ENCODE data around the gene ENTPD1. TPM values are rescaled to one million over a fixed set of nuclear protein-coding genes. Genes with fewer than 3 reads are reported as not detected.
"Not testable (repeated sequence)": the region's sequence is repeated elsewhere in the genome, so short reads cannot be mapped to it uniquely, and the experiment has no call there.

ENTPD1 gene
- total RNA-seq, 2 donors from 2014 or later: 62.5 to 92.9 TPM

- no peak for DNase-seq (ENCODE audit: low spot score)
- intact Hi-C loops (cut with DNase I): no loop called here
These were observed 1.1 kb downstream of the ENTPD1 start for GRCh38 chr10:95756809-95757684.

DNA sequence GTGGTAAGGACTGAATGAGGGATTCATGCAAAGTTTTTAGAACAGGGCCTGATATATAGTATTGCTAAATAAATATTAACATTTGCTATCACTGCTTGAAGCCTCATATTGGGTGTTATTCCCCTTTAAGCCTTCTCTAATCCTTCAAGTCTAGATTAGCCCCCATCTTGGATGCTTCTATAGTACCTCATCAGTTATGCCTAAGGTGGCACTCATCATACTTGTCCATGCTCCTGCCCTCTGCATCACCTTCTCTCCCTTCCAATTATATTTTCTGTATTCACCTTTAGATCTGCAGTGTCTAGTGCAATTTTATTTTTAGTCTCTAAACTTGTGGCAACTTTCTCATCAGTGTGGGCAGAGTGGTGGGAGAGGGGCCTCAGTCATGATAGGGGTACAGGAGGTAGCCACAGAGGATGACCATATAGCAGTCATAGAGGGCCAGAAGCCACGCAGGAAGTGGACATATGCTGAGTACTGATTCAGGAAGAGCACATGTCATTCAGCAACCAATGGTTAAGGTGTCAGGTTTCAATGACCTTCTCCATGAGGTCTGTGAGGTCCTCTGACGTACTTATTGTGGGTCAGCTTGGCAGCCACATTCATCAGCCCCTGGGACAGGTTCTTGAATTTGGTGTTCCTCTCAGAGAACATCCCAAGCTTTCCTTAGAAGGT lies 2.5 kb downstream of the ENTPD1 start:
- no peak for DNase-seq (ENCODE audit: low spot score)
- intact Hi-C loops (cut with DNase I): no loop called here

DNA sequence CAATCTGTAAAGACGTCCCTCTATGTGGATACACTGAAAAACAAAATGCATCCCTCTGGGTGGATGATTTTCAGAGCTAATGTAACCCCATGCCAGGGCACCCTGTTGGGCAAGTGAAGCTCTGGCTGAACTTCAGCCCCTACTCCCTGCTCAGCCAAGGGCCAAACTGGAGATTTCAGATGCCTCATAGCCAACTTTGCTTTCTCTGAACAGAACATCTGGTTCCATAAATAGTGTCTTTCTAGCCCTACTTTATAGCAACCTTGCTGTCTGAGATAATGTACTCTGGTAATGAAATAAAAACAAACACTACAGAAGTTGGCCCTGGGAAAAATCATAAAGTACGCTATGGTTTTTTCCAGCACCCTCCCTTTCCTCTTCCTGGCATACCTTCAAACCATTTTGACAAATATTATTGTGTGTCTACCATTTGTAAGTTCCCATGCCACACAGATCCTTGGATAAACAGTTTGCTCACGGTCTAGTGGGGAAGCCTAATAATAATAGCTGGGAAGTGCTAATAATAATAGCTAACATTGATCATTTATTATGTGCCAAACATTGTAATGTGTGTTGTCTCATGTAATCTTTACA lies 3.4 kb downstream of the ENTPD1 start:
- intact Hi-C loops (cut with DNase I): no loop called here

DNA sequence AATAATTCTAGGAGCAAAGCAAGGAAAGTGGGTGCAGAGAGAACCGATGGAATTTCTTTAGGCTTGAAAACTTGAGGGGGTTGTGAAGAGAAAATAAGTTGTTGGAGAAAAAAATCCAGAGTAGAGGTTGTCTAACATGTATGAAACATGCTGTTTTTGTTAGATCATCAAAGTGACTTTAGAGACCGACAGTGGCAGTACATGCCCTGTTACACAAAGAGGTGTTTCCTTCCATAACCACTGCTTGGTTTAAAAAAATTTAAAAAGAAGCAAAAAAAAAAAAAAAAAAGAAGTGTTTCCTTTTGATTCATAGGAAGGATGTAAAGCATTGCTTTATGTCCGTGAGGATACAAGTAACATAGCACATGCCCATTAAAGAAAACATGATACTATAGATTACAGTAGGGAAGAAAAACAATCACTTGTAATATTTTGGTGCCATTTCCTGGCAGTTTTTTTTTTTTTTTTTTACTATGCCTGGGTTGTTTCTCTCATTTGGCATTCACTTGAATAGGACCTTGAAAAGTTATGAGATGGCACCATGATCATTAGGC lies 6.1 kb downstream of the ENTPD1 start:
- no peak for DNase-seq (ENCODE audit: low spot score)
- intact Hi-C loops (cut with DNase I): no loop called here

More for the DNA sequence above, 3.4 kb downstream of the ENTPD1 start:
- no peak for DNase-seq (ENCODE audit: low spot score)

GRCh38 chr10:95767884-95768556 lies 12.1 kb downstream of the ENTPD1 start:
- intact Hi-C loops (cut with DNase I): no loop called here
- DNase-seq (ENCODE audit: low spot score): no peak

DNA sequence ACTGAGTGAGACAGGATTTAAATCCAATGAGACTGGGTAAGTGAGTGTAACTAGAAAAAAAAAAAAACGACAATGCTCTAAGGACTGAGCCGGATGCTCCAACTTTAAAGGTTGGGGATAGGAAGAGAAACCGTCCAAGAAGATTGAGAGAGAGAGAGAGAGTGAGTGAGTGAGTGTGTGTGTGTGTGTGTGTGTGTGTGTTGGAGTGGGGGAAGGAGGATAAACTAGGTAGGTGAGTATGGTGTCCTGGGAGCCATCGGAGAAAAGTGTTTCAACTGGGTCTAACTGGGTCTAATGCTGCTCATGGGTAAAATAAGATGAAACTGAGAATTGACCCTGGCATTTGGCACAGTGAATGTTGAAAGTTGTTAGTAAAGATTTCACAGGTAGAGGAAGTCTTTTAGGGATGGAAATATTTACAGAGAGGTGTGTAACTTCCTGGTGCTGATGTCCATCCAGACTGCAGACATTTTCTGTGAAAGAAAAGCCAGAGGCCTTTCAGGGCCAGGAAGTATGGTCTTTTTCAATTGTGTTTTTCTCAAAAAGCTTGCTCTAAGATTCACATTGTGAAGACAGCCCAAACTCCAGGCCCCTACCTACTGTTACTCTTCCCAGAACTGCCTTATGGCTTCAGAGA lies 14.2 kb downstream of the ENTPD1 start:
- intact Hi-C loops (cut with DNase I): no loop called here
- no peak for DNase-seq (ENCODE audit: low spot score)

GRCh38 chr10:95773454-95773853 lies 17.5 kb downstream of the ENTPD1 start:
- DNase-seq (ENCODE audit: low spot score); intact Hi-C loops (cut with DNase I): not testable (repeated sequence)

- intact Hi-C loops (cut with DNase I); DNase-seq (ENCODE audit: low spot score): not testable (repeated sequence)
These were observed 21.7 kb downstream of the ENTPD1 start for GRCh38 chr10:95777638-95778037.

GRCh38 chr10:95782318-95782717 lies 26.4 kb downstream of the ENTPD1 start:
- intact Hi-C loops (cut with DNase I): no loop called here
- DNase-seq (ENCODE audit: low spot score): no peak

- intact Hi-C loops (cut with DNase I): no loop called here
- no peak for DNase-seq (ENCODE audit: low spot score)
These were observed 27.8 kb downstream of the ENTPD1 start for GRCh38 chr10:95783741-95784140.

- DNase-seq (ENCODE audit: low spot score): no peak
- intact Hi-C loops (cut with DNase I): no loop called here
These were observed 28.4 kb downstream of the ENTPD1 start for GRCh38 chr10:95784279-95784913.

DNA sequence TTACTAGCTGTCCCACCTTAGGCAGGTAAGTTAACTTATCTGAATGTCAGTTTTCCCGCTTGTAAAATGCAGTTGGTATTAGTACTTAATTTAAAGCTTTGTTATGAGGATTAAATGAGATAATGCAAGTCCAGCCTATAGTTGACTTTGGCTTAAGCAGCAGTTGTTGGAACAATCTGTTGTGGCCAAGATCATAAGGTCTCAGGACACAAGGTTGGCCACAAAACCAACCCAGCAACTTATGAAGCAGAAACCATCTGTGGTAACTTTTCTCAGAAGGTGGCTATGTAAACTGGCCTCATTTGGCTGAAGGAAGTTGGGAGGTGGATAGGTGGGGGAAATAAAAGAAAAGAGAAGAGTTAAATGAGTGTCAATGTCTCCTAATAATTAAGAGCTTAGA lies 29.4 kb downstream of the ENTPD1 start:
- intact Hi-C loops (cut with DNase I): no loop called here
- no peak for DNase-seq (ENCODE audit: low spot score)

DNA sequence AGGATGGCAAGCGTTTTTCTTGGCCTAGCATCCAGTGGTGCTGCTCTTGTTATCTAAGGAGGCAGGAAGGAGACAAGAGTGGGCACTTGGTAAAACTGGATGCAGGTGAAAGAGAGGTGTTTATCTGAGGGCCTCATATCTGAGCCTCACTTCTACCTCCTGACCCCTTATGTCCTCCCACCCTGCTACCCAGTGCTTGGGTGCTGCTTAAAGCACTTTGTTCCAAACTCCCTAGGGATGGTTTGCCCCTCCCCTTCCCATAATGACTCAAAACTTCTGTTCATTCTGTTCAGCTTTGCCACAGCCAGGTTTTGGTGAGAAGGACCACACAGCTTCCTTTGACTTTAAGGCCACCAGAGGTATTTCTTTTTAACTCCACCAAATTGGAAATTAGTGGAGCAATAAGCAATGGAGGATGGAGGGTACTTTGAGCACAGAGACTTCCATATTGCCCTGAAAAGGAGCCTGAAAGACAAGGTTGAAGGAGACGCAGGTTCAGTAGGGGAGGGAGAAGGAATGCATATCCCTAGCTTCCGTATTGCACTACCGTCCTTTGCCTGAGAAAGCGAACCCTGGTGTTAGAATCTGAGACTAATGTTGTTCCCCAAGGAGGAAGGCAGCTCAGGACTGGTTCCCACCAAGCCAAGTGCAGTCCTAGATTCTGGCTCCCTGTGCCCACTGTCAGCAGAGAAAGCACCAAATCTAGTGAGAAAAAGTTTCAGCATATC lies 30.1 kb downstream of the ENTPD1 start:
- intact Hi-C loops (cut with DNase I): no loop called here

DNA sequence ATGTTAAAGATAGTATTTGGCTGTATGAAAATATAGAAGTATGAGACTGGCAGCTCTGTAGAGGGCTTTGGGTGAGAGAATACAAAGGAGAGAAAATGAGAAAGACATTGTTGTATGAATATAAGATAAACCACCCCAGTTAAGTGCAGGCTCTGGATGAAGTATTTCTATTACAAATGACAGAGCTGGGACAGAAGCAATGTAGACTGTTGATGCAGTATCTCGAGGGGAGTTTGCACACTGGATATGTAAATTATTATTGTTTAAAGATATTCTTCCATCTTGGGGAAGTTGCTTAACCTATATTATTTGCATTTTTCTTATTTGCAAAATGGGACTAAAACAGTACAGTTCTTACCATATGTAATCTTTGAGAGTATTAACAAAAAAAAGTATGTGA lies 31.5 kb downstream of the ENTPD1 start:
- intact Hi-C loops (cut with DNase I): no loop called here

More for the DNA sequence above, 30.1 kb downstream of the ENTPD1 start:
- no peak for DNase-seq (ENCODE audit: low spot score)

GRCh38 chr10:95788830-95789229 lies 32.9 kb downstream of the ENTPD1 start:
- intact Hi-C loops (cut with DNase I): no loop called here
- DNase-seq (ENCODE audit: low spot score): no peak

More for the DNA sequence above, 31.5 kb downstream of the ENTPD1 start:
- DNase-seq (ENCODE audit: low spot score): no peak

GRCh38 chr10:95789902-95790301 lies 33.9 kb downstream of the ENTPD1 start:
- intact Hi-C loops (cut with DNase I): no loop called here
- DNase-seq (ENCODE audit: low spot score): no peak

DNA sequence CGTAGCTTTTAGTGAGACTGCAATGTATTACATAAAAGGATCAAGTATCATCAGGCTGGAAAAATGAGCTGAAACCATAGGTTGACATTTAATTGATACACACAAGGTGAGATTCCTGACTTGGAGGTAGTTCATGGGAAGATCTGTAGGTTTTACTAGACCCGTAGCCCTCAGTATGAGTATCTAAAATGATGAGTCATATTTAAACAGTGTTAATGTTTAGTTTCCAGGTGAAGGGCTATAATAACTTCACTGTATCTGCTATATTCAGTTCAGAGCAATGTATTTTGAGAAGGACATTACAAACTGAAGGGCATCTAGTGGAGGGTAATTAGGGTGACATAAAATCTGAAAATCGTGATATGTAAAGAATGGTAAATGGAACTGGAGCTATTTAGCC lies 35.0 kb downstream of the ENTPD1 start:
- intact Hi-C loops (cut with DNase I): no loop called here
- DNase-seq (ENCODE audit: low spot score): no peak

DNA sequence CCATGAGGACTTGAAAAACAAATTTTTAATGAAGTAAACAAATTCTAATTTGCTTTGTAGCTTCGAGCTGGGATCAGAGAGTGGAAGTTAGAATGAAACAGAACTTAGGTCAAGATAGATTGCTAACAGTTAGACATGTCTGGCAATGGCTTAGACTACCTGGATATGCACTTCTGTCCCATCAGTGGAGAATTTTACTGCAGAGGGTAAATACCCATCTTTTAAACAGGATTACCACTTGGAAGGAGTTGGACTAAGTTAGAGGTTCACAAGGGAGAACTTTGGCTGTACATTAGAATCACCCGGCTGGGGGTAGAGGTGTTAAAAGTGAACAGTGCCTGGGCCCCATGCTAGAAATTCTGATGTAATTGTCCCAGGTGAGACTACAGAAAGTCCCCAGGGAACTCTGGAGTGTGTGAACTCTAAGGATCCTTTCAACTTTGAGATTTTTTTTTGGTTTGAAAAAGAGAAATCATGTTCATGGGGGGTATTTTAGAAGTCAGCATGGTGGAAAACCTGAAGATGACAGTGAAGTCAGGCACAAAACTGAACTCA lies 35.5 kb downstream of the ENTPD1 start:
- intact Hi-C loops (cut with DNase I): no loop called here

More for the DNA sequence above, 35.5 kb downstream of the ENTPD1 start:
- no peak for DNase-seq (ENCODE audit: low spot score)
